Kidney (tissue), 14 donors: Measurements from ENCODE around the gene FOLR3. TPM values are rescaled to one million over a fixed set of nuclear protein-coding genes. Genes with fewer than 3 reads are reported as not detected.

Experiments used
- DNase-seq, 5 donors: peaks; one replicate each; pipeline ENCODE4 v3.0.0-alpha.2; 2013 to 2020
- FAIRE-seq: peaks from 2 replicates; lab custom pipeline; 2012; peaks lifted over from hg19 to GRCh38; lab: Jason Lieb, UNC
- H3K27ac ChIP-seq, 2 donors: one replicate each; pipeline ENCODE4 v1.7.0; 2013; ENCODE audit warnings: low read depth in 2 of 2, low read length in 2 of 2, inconsistent platforms in 1 of 2
- H3K27me3 ChIP-seq: one replicate; pipeline ENCODE4 v1.7.1; 2013; ENCODE audit warnings: low read length, inconsistent platforms; ENCODE audit not compliant: control insufficient read depth, insufficient read depth
- H3K36me3 ChIP-seq, 3 donors: one replicate each; pipeline versions ENCODE4 v1.7.0 to v1.7.1; 2013; ENCODE audit warnings: low read length in 3 of 3, control low read depth in 1 of 3, inconsistent platforms in 1 of 3; ENCODE audit not compliant: insufficient read depth in 3 of 3, control insufficient read depth in 2 of 3
- H3K4me1 ChIP-seq, 3 donors: one replicate each; pipeline versions ENCODE4 v1.7.0 to v1.7.1; 2013; ENCODE audit warnings: low read length in 3 of 3, inconsistent platforms in 1 of 3, low read depth in 1 of 3; ENCODE audit not compliant: control insufficient read depth in 2 of 3, insufficient read depth in 2 of 3
- H3K4me3 ChIP-seq, 3 donors: one replicate each; pipeline versions ENCODE4 v1.7.0 to v1.8.1; 2013; ENCODE audit warnings: low read length in 3 of 3, control low read depth in 1 of 3, inconsistent platforms in 1 of 3
- H3K9ac ChIP-seq, 3 donors: one replicate each; pipeline versions ENCODE4 v1.7.0 to v1.7.1; 2013; ENCODE audit warnings: low read length in 3 of 3, control low read depth in 1 of 3, inconsistent platforms in 1 of 3
- H3K9me3 ChIP-seq, 3 donors: one replicate each; pipeline versions ENCODE4 v1.7.0 to v1.7.1; 2013; ENCODE audit warnings: low read length in 3 of 3, control low read depth in 1 of 3, inconsistent platforms in 1 of 3; ENCODE audit not compliant: control insufficient read depth in 2 of 3, insufficient read depth in 1 of 3
- intact Hi-C: fragments of 100-400 bp; cut with DNase I; formaldehyde crosslinking; loops from one replicate; pipeline ENCODE4 v1.11.1; 2022
- polyA plus RNA-seq: library from polyadenylated mRNA; stranded (reverse); fragments of 350-450 nt; fragmentation: Illumina TruSeq; extraction: RNeasy Lipid Tissue Mini Kit (QIAGEN cat#74804); gene quantifications from one replicate; pipeline ENCODE4 v1.2.3, GENCODE V29; 2014; ENCODE audit warnings: low read depth, low replicate concordance; ENCODE audit not compliant: insufficient read depth
- total RNA-seq: library from RNA; stranded (reverse); fragmentation: NEBNext Ultra II Directional; extraction: Animal tissue kit (Norgen Biotek cat#: 25700); gene quantifications from one replicate; pipeline ENCODE4 v1.2.1, GENCODE V29; 2021
- TF ChIP-seq, protein P1 (sequence below): IDR thresholded peaks from 3 replicates; pipeline ENCODE4 v1.5.1; 2012; ENCODE audit warnings: mild to moderate bottlenecking, moderate library complexity, borderline replicate concordance; ENCODE audit not compliant: insufficient read depth; ENCODE audit errors: extremely low read depth
- donor health status: control.
- donor health status: control.
- donor health status: control.
- donor health status: control.
- donor health status: control.
- donor health status: DM: yes; HTN: yes; CAD: no.
- donor health status: Normal renal cell carcinoma (clear cell type).

The FOLR3 gene
- total and polyA plus RNA-seq, 2 donors from 2014 or later = 17.5 to 65.0 TPM

DNA sequence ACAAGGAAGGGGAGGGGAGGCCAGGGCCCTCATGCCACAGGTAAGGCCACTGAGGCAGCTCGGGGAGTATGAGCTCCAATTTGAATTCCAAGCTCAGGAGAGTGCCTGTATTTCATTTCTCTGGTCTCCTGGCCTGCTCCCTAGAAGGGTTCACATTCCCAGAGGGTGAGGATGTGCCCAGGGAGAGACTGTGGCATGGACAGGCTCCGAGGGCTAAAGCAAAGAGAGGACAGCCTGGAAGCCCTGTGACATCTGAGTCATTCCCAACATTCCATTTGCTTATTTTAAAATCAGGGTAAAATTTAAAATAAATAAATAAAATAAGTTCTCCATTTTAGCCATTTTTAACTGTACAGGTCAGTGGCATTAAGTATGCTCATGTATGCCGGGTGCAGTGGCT lies 37.8 kb downstream of the FOLR3 start:
- H3K9me3 ChIP-seq = no peaks in the 10 kb centered on the region
- no peak for FAIRE-seq
- no peak overlapping the region for H3K4me3 ChIP-seq

DNA sequence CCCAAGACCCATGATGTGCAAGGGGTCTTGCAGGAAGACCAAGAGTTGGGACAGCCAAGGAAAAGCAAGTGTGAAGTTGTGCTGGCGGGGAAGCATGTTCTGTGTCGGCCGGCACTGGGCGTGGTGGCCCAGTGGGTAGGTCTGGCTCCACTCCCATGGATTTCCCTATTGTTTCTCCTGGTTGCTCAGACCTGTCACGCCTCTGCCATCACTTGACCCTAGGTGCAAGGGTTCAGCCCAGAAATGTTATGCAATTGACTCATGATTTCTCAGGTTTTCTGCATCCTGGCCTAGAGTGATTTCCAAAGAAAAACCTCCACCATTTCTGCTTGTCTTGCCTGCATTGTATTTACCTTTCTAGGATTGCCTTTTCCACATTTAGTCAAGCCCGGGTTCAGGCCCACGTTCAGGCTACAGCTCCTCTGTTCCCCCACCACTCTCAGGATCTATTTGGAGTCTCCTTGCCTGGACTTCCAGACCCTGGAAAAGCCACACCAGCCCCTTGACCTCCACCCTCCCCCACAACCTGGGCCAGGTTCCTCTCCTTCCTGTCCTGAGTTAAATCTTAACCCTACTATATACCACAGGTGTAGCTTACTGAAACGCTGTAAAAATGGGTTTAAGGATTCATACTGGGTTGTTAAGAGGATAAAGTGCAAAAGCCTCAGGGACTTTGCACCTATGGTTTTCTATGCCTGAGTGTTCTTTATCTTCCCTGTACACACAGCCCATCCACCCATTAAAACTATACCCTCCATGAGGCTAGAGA lies 39.0 kb downstream of the FOLR3 start:
- no peak overlapping the region for H3K4me3 ChIP-seq
- FAIRE-seq = no peak
- H3K27ac ChIP-seq = no peak overlapping the region
- TF ChIP-seq, protein P1, sequence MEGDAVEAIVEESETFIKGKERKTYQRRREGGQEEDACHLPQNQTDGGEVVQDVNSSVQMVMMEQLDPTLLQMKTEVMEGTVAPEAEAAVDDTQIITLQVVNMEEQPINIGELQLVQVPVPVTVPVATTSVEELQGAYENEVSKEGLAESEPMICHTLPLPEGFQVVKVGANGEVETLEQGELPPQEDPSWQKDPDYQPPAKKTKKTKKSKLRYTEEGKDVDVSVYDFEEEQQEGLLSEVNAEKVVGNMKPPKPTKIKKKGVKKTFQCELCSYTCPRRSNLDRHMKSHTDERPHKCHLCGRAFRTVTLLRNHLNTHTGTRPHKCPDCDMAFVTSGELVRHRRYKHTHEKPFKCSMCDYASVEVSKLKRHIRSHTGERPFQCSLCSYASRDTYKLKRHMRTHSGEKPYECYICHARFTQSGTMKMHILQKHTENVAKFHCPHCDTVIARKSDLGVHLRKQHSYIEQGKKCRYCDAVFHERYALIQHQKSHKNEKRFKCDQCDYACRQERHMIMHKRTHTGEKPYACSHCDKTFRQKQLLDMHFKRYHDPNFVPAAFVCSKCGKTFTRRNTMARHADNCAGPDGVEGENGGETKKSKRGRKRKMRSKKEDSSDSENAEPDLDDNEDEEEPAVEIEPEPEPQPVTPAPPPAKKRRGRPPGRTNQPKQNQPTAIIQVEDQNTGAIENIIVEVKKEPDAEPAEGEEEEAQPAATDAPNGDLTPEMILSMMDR = no peak
- H3K36me3 ChIP-seq = no peaks in the 10 kb centered on the region
- no peak overlapping the region for H3K9ac ChIP-seq
- no peak for DNase-seq
- H3K27me3 ChIP-seq = no peaks in the 10 kb centered on the region
- H3K9me3 ChIP-seq = no peaks in the 10 kb centered on the region
- H3K4me1 ChIP-seq = peaks cover 0 to 4% (median 0%) of the 10 kb centered on the region in 3 donors
- intact Hi-C loops = no loop called here

More for the DNA sequence above, 37.8 kb downstream of the FOLR3 start:
- DNase-seq = no peak
- intact Hi-C loops = no loop called here
- Histone ChIP-seq H3K4me1 (peaks cover 0 to 4% (median 0%) of the 10 kb centered on the region in 3 donors), H3K27ac (no peak overlapping the region), H3K36me3 (no peaks in the 10 kb centered on the region), H3K27me3 (no peaks in the 10 kb centered on the region), H3K9ac (no peak overlapping the region)
- TF ChIP-seq, protein P1 = no peak

DNA sequence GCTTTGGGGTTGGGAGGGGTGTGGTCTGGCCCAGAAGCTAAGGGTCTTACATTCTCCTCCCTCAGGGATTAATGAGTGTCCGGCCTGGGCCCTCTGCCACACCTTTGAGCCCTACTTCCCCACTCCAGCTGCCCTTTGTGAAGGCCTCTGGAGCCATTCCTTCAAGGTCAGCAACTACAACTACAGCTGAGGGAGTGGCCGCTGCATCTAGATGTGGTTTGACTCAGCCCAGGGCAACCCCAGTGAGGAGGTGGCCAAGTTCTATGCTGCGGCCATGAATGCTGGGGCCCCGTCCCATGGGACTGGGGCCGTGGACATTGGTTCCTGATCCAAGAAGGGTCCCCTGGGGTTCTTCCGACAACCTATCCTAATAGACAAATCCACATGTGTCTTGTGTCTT lies 42.1 kb downstream of the FOLR3 start:
- H3K9ac ChIP-seq = no peak overlapping the region
- TF ChIP-seq, protein P1 = no peak
- no peak overlapping the region for H3K27ac ChIP-seq
- H3K27me3 ChIP-seq = no peaks in the 10 kb centered on the region
- no peaks in the 10 kb centered on the region for H3K36me3 ChIP-seq
- DNase-seq (no peak), FAIRE-seq (no peak)
- intact Hi-C loops = no loop called here
- no peak overlapping the region for H3K4me3 ChIP-seq
- no peaks in the 10 kb centered on the region for H3K9me3 ChIP-seq
- H3K4me1 ChIP-seq = peaks cover 0 to 4% (median 0%) of the 10 kb centered on the region in 3 donors
